HG03103 (cell line): ENCODE measurements around the gene TMEFF2.

ENCODE experiments used
- ATAC-seq: cut with Tn5 transposase; IDR thresholded peaks from one replicate; pipeline ENCODE4 v1.9.1; 2021; ENCODE audit warnings: low read depth; ENCODE audit not compliant: unreplicated experiment

Gene TMEFF2

DNA sequence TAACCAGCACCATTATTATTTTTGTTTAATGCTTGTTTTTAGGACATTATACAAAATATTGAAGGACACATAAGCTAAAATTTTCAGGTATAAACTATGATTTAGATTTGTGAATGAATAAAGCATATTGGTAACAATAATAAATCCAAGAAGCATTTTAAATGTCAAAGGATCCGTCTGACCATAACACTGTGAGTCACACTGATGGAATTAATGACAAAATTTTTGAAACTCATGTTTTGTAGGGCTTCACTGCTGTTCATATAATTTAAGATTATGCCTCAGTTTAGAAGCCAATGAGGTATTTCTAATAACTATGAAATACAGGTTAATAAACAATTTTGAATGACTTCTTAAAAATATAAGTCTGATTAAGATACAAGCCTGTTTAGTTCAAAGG, 124.6 kb downstream of the TMEFF2 start:
- no peak for ATAC-seq

DNA sequence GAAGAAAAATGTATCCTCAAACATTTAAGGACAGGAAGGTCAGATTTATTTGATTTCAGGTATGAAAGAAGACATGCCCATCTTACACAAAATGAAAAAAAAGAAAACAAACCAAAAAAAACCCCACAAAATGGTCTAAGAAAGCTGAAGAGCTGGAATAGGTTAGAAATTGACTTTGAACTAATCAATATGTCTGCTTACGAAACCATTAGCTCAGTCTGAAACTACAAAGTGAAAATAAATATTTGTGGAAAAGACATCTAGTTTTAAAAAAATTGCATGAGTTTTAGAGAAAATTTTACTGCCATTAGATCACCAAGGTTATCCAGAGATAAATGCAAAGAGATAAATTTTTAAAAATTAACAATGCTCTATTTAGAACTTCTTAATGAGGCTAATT, 125.3 kb downstream of the TMEFF2 start:
- ATAC-seq = no peak

DNA sequence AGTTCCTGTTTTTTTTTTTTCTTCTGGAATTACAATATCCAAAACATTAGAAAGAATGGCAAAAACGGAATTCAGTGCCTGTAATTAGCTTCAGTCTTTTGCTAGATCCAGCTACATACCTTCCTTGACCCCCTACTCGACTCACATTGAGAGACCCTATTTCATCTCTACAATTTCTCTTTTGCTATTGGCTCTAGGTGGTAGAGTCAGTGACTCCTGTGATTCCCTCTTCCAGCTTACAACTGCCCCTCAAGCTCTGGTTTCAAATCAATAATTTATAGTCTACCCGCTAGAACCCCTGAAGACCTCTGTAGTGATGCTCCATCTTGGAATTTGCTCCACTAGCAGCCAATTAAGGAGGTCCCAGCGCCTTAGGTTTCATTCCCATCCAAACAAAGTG, 125.8 kb downstream of the TMEFF2 start:
- ATAC-seq = no peak

DNA sequence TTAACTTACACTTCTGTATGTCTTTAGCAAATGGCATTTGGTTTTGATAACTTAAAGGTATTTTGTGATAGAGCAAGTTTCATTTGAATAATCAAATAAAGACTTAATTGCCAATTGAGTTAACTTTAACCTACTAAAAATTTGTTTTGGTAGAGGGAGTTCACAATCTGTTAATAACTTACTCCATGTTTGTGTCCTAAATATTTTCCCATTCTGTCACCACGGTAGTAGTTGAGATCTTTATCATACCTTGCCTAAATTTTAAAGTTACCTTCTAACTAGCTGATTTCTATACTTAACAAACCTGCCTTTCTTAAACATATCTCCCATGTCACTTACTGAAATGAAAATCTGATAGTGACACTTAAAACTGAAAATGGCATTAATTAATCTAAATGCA, 127.1 kb downstream of the TMEFF2 start:
- no peak for ATAC-seq

DNA sequence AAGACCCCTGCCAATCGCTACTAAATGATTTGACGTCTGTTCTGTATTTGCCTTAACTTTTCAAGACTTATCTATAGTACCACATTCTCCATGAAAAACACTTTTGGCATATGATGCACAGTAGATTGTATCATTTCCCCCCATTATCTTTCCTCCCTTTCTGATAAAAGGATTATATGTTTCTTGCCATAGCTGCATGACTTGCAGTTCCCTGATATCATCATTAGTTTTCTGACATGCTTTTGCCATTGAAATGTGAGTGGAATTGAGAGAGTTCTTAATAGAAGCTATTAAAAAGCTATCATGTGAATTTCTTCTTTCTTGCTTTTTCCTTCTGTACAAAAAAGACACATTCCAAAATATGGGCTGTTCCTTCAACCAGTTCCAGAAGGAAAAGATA, 130.3 kb downstream of the TMEFF2 start:
- ATAC-seq = no peak

DNA sequence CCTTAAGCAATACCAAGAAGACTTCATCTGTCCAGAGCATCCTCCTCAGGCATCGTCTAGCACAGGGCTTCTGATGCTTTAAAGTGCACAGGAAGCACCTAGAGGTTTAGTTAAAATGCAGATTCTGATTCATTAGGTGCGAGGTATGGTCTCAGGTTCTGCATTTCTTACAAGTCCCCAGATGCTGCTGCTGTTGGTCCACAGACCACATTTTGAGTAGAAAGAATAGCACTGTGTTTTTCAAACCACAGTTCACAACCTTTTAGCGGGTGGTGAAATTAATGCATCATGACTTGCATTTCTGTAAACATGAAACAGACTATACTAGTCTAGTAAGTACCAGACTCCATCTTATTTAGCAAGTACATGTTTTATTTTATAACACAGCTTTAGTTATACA, 134.6 kb downstream of the TMEFF2 start:
- ATAC-seq = no peak

DNA sequence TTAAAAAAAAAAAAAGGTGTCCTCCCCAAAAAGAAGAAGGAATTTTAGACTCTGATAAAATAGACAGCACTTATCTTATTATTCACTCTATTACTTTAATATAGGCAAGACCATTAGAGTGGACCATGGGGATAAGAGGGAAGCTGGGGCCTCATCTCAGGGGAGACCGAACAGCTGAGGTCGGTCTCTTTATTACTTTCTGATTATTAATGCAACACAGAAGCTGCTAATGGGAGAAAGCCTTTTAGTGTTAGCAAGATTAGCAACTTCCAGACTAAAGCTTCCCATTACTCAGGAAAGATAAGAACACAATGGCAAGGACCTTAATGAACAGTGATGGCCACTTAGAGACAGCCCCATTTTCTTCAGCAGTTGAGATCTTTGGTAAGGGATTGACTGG, 135.5 kb downstream of the TMEFF2 start:
- ATAC-seq = no peak

DNA sequence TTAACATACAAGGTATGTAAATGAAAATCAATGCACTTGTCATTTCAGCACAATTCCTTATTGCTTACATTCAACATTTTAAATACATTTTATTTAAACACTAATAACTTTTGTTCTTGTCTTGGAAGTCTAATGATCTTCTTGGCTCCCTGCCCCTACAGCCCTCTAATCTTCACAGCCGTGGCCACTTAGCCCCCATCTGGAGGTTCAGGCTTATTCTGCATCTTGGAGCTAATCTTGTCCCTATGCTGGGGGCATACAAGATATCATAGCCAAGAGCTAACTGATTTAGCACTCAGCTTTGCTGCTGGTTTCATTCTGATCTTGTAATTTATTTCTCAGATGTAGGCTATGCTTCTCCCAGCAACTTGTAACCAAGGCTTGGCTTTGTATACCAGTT, 140.8 kb downstream of the TMEFF2 start:
- ATAC-seq = no peak

DNA sequence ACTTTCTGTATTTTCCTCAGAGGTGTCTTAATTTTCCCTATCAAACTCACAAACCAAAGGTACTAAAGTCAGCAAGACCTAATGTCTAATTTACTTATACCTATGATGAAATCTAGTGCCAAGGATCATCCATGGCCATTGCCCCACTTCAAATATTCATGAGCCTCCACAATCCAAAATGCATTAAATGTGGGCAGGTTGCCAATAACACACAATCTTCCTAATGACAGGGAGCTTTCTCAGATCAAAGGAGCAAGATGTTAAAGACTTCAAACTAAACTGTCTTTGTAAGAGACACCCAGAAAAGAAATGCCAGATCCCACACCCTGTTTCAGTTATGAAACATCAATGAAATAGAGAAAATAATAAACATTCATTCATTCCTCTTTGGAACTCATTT, 143.2 kb downstream of the TMEFF2 start:
- no peak for ATAC-seq

DNA sequence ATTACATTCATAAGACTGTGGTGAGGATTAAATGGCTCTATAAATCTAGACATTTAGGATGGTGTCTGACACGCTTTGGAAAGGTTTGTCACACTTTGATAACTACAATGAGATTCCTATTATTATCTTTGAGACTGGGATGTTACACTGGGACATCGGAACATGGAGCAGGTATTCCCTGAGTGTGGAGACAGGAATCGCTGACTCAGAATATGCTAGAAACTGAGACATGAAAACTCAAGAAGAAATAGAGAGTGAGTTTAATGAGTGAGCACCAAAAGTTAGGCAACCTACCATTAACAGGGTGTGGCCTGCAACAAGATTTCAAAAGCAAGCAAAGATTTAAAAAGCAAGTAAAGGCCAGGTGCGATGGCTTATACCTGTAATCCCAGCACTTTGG, 145.4 kb downstream of the TMEFF2 start:
- ATAC-seq = no peak

DNA sequence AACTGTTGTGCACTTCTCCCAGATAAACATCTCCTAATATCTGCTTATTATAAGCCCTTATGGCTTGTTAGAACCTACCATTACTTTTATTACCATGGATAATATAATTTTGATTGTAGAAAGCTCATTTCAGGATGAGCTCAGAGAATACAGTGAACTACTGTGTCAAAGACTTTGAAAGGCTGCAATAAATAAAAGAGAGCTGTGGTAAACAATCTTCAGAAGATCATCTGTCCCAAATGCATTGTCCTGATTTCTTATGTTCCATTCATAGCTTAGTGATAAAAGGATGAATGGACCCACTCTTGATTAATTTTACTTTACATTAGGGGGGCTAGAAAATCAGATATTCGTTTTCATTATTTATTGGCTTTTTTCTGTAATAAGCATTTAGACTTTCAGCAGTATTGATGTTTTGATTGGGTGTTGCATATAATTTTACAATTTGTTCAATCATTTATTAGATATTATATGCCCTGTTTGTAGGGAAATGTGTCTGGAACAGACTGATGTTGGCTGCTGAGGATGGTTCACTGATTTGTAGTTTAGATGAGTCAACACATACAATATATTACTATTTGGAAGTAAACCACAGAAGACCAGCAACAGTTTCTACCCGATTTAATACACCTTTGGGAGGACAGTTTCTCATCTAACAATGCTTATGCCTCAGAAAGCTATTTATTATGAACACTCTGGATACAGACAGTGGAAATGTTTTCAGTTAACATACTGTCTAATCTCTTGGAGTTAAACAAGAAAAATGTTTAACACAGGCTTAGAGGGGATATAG, 147.2 kb downstream of the TMEFF2 start:
- no peak for ATAC-seq

DNA sequence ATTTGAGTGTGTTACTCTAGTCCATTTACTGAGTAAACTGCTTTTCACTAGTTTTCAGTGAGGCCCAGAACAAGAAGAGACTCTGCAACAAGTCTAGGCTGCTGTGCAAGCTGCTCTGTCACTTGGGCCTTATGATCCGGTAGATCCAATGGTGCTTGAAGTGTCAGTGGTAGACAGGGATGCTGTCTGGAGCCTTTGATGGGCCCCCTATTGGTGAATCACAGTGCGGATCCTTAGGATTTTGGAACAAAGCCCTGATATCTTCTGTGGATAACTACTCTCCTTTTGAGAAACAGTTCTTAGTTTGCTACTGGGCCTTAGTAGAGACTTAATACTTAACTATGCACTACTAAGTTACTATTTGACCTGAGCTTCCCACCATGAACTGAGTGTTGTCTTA, 150.2 kb downstream of the TMEFF2 start:
- ATAC-seq = no peak

DNA sequence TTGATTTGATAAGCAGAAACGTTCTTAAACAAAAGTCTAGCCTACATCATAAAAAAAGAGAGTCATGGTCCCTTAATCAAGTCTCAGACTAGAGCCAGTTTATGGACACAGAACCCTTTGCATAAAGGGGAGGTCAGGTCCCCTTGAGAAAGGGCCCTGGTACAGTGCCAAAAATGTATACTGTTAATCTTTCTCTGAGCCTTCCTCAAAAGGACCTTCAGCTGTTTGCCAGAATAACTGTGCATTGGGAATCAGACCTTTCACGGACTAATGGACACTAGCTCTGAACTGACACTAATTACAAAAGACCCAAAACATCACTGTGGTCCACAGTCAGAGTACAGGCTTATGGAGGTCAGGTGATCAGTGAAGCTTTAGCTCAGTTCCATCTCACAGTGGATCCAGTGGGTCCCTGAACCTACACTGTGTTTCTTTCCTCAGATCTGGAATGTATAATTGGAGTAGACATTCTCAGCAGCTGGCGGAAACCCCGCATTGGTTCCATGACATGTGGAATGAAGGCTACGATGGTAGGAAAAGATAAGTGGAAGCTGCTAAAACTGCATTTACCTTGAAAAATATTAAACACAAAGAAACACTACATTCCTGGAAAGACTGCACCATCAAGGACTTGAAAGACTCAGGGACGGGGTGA, 151.4 kb downstream of the TMEFF2 start:
- no peak for ATAC-seq

DNA sequence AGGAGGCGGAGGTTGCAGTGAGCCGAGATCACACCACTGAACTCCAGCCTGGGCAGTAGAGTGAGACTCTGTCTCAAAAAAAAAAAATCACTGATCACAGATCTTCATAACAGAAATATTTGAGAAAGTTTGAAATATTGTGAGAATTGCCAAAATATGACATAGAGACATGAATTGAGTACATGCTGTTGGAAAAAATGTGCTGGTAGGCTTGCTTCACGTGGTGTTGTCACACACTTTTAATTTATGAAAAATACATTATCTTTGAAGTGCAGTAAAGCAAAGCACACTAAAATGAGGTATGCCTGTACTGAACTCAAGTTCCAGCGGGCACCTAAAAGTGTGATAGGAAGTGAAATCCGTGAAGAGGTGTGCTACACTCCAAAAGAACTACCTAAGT, 152.6 kb downstream of the TMEFF2 start:
- ATAC-seq = no peak

DNA sequence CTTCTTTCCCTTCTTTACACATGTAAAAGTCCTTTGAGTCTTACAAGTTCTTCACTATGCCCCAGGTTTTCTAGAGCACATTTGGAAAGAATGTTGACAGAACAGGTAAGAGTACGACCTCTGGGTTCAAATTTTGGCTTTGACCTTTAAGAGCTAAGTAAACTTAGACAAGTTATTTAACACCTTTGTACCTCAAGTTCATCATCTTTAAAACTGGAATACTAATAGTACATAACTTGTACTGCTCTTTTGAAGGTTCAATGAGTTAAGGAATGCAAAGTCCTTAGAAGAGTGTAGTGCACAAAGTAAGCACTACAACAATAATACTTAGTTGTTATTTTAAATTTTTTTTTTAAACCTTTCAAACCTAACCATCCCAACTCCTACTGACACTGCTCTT, 156.6 kb downstream of the TMEFF2 start:
- ATAC-seq = no peak

DNA sequence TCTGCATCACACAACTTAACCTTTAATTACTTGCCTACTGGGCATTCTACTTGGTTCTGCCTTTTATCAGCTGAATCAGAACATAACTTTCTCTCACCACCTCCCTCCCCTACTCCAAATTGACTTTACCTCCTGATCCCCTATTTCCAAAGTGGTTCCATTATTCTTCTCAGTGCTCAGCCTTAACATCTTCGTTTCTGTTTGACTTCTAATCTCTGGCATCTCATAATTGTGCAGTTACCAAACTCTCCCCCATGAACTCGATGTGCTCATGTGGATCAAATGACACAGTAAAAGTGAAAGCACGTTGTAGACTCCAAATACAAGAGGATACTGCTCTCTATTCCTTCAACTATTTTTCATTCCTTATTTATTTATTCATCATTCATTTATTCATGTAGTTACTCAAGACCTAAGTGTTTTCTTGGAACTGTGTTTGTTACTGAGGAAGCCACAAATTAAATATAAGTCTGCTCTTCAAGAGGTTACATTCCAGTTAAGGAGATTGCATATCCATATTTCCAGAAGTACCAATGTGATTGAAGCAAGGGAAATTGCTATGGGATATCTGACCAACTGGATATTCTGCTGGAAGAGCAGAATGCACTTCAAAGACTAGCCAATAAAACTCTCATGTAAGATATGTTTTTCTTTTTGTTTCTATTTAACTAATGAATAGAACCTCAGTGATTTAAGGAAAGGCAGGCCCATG, 158.8 kb downstream of the TMEFF2 start:
- ATAC-seq = no peak

DNA sequence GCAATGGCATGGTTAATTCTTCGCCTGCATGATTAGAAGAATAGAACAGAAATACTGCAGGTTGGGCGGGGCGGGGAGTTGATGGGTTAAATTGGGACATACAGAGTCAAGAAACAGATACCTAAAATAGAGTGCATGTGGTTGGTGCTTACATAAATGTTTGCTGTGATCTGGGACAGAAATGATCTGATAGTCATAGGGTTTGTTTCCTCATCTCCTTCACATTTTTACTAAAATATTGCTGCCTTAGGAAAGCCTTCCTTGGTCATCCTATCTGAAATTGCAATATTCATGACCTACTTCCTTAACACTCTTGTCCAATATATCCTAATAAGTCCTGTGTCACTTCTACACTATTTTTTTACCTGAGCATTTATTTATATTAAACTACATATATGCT, 163.9 kb downstream of the TMEFF2 start:
- ATAC-seq = no peak

DNA sequence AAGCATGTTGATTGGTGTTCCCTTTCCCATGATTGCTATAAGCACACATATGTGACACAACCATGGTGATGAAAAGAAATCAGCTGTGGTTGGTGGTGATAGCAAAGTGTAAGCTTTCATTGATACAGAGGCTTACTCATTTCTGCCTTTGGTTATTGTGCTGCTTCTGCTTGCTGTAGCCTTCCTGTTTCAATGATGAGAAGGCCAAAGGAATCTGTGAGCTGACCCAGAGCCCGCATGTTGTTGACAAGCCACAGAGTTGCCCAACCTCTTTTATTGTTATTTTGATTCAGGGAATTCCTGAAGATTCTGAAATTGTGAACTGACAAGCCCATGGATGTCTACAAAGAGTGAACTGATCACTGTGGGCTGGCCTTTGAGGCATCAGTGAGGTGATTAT, 164.4 kb downstream of the TMEFF2 start:
- no peak for ATAC-seq

DNA sequence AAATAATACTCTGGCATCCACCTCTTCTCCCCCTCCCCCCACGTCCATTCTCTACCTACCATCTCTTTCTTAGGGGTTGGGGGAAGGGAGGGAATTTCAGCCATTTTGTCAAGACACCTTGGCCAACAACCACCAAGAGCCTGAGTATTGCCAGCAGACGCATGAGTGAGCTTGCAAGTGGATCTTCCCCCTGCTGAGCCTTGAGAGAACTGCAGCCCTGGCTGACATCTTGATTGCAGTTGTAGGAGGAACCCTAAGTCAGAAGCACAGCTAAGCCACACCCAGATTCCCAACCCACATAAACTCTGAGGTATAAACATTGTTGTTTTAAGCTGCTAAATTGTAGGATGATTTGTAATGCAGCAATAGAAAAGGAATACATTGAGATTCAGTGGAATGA, 165.6 kb downstream of the TMEFF2 start:
- ATAC-seq = peak; percentile 95

DNA sequence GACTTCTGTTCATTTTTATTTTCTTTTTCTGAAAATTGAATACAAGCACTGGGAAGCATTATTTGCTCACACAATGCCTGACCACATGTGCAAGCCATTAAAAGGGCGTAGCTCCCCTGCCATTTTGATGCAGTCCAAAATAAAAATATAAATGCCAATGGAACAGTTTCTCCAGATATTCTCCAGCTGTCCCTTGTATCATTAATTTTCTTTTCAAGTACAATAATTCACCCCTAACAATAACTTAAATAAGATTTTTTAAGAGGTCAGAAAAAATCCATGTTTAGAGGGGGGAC, 168.0 kb downstream of the TMEFF2 start:
- ATAC-seq = no peak

DNA sequence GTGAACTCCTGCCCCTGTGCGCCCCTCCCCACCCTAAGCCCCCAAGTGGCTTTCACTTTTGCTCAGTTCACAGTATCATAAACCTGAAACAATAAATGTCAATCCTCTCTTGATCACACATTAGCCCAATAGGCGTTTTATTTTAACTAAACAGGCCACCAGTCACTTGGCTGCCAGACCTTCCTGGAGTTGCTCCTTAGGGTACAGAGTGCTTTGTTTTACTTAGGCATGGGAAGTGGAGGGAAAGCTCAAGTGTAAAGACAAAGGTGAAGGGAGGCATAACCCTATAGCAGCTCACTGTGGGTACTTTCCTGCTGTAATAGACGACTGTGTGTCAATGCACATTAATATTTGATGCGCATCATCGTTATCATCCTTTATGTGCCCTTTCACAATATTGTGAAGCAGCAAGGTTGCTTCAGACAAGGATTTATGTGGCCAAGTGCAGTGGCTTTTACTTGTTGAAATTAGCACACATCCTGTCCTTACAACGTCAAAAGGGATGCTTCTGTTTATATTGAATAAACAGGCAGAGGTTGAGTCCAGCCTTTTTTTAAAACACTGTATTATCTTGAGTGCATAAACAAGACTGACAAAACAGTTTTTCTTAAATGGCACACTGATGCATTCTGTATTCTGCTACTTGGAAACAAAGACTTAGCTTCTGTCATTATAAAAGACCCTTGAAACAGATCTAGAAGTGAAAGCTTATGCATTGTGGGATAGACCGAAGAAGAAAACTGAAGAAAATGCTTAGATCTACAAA, 168.5 kb downstream of the TMEFF2 start:
- ATAC-seq = no peak
